Neural cell (in vitro differentiated cells): Measurements from ENCODE around the gene REXO5.

Source experiments
- CTCF ChIP-seq: fragments of 450-650 bp; IDR thresholded peaks from 2 replicates; pipeline ENCODE4 v1.5.1; 2014; ENCODE audit warnings: antibody characterized with exemption, mild to moderate bottlenecking, moderate library complexity; ENCODE audit not compliant: poor library complexity, severe bottlenecking
- EP300 ChIP-seq: fragments of 450-650 bp; conservative IDR thresholded peaks from 2 replicates; pipeline ENCODE4 v1.6.1; 2014; ENCODE audit warnings: antibody characterized with exemption, mild to moderate bottlenecking, moderate library complexity; ENCODE audit not compliant: poor library complexity, severe bottlenecking
- EZH2 ChIP-seq: fragments of 200-600, 300-800 bp; shearing (Covaris generic), sonication (generic); IDR thresholded peaks from 2 replicates; pipeline ENCODE4 v1.6.1; 2014; ENCODE audit warnings: antibody characterized with exemption, low read length, borderline replicate concordance, mild to moderate bottlenecking; ENCODE audit not compliant: insufficient read depth, poor library complexity, severe bottlenecking
- POLR2AphosphoS5 ChIP-seq: IDR thresholded peaks from 2 replicates; pipeline ENCODE4 v1.6.1; 2012
- RAD21 ChIP-seq: fragments of 450-650 bp; conservative IDR thresholded peaks from 2 replicates; pipeline ENCODE4 v1.6.1; 2014; ENCODE audit warnings: antibody characterized with exemption, mild to moderate bottlenecking, moderate library complexity
- REST ChIP-seq: IDR thresholded peaks from 2 replicates; pipeline ENCODE4 v1.6.1; 2012; ENCODE audit warnings: borderline replicate concordance
- SMC3 ChIP-seq: fragments of 450-650 bp; conservative IDR thresholded peaks from 2 replicates; pipeline ENCODE4 v1.6.1; 2014; ENCODE audit warnings: antibody characterized with exemption, mild to moderate bottlenecking, moderate library complexity; ENCODE audit not compliant: poor library complexity
- TAF1 ChIP-seq: IDR thresholded peaks from 2 replicates; pipeline ENCODE4 v1.6.1; 2012; ENCODE audit warnings: low read depth

- TF ChIP-seq CTCF = no peak
- no peak for TF ChIP-seq EP300
- TF ChIP-seq POLR2AphosphoS5 = no peak
- no peak for TF ChIP-seq RAD21
- TF ChIP-seq REST = no peak
- TF ChIP-seq EZH2 = no peak
- TF ChIP-seq SMC3 = no peak
- no peak for TF ChIP-seq TAF1
These were observed 45.2 kb upstream of the REXO5 start for GRCh38 chr16:20761175-20761574.
